Aorta (tissue), 5 donors: ENCODE results near the gene FNTB. TPM values are rescaled to one million over a fixed set of nuclear protein-coding genes. Genes with fewer than 3 reads are reported as not detected.
A peak's percentile ranks its signal among the peaks of the same experiment; 100 is the strongest.

ENCODE experiments used
- ATAC-seq: fragments of 200-7000 bp; cut with Tn5 transposase; one replicate; pipeline ENCODE4 v1.9.1; 2022; ENCODE audit warnings: moderate library complexity; ENCODE audit not compliant: low FRiP score
- DNase-seq, 2 donors: peaks; one replicate each; pipeline ENCODE4 v3.0.0-alpha.2; 2020
- H3K27ac ChIP-seq, 2 donors: one replicate each; pipeline ENCODE4 v1.5.1; 2013; ENCODE audit warnings: low read length in 2 of 2, mild to moderate bottlenecking in 2 of 2, moderate library complexity in 2 of 2, control low read depth in 1 of 2, inconsistent platforms in 1 of 2, low read depth in 1 of 2
- H3K27me3 ChIP-seq, 2 donors: one replicate each; pipeline ENCODE4 v1.6.1; 2013; ENCODE audit warnings: control low read depth in 1 of 2, low read length in 1 of 2, mild to moderate bottlenecking in 1 of 2, moderate library complexity in 1 of 2; ENCODE audit not compliant: insufficient read depth in 2 of 2, control insufficient read depth in 1 of 2
- H3K36me3 ChIP-seq, 2 donors: one replicate each; pipeline ENCODE4 v1.6.1; 2013; ENCODE audit warnings: control low read depth in 1 of 2, low read length in 1 of 2, mild to moderate bottlenecking in 1 of 2; ENCODE audit not compliant: insufficient read depth in 2 of 2, control insufficient read depth in 1 of 2
- H3K4me1 ChIP-seq, 2 donors: one replicate each; pipeline ENCODE4 v1.6.1; 2013; ENCODE audit warnings: low read length in 2 of 2, control low read depth in 1 of 2, mild to moderate bottlenecking in 1 of 2, moderate library complexity in 1 of 2; ENCODE audit not compliant: insufficient read depth in 2 of 2, control insufficient read depth in 1 of 2
- H3K4me3 ChIP-seq, 2 donors: one replicate each; pipeline ENCODE4 v1.5.1; 2013; ENCODE audit warnings: low read length in 2 of 2, control low read depth in 1 of 2, mild to moderate bottlenecking in 1 of 2
- H3K9me3 ChIP-seq: one replicate; pipeline ENCODE4 v1.6.1; 2013; ENCODE audit warnings: mild to moderate bottlenecking, low read length; ENCODE audit not compliant: control insufficient read depth
- WGBS, 2 donors: extraction: QIAGEN DNeasy Blood & Tissue Kit; methylation state at CpG; one replicate each; pipeline ENCODE4 v1.1.7; 2013; 5-methylcytosine and 5-hydroxymethylcytosine counted together
- intact Hi-C, 2 donors: fragments of 100-400 bp; cut with DNase I; formaldehyde crosslinking; loops; one replicate each; pipeline versions ENCODE4 v1.14.2 to v1.15.0; 2022
- polyA plus RNA-seq, 2 donors: library from polyadenylated mRNA; stranded (reverse); fragments of 200-250 nt; gene quantifications; one replicate each; pipeline ENCODE4 v1.2.3, GENCODE V29; 2013
- total RNA-seq, 2 donors: library from RNA; stranded (reverse); fragmentation: NEBNext Ultra II Directional; extraction: Animal tissue kit (Norgen Biotek cat#: 25700); gene quantifications; one replicate each; pipeline ENCODE4 v1.2.1, GENCODE V29; 2021
- donor health status: healthy with polysubstance abuse.
- donor health status: Bipolar disorder and iron deficiency.
- donor health status: DM: no; HTN: no; CAD: no.
- donor health status: DM: no; HTN: no; CAD: no.
- donor health status: DM: yes; HTN: yes; CAD: no.

FNTB gene
- total and polyA plus RNA-seq, 4 donors = 4.4 to 22.5 (median 10.7) TPM

DNA sequence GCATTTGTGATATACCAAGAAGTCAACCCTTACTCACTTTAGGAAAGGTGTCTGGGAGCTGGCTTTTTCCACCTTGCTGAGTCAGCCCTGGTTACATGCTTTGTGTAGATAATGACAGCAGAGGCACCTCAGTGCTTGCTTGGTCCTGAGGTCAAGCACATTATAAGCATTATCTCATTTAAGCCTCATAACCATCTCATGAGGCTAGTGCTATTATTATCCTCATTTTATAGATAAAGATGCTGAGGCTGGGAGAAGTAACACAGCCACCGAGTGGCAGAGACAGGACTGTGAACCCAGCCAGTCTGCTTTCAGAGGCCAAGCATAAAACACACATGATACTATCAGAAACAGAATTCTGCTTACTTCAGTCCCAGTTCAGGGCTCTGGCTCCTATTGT lies 86.2 kb downstream of the FNTB start:
- no peaks in the 10 kb centered on the region for H3K9me3 ChIP-seq
- DNase-seq (no peak), ATAC-seq (no peak)
- no peak overlapping the region for H3K4me3 ChIP-seq
- peaks cover 0 to 2% of the 10 kb centered on the region in 2 donors for H3K4me1 ChIP-seq
- no peak overlapping the region for H3K27ac ChIP-seq
- H3K27me3 ChIP-seq = no peaks in the 10 kb centered on the region
- WGBS, 2 donors = 32 to 60% methylated on average over 1 of the region's 1 CpG
- intact Hi-C loops = no loop called here
- H3K36me3 ChIP-seq = peaks cover 0 to 10% of the 10 kb centered on the region in 2 donors

DNA sequence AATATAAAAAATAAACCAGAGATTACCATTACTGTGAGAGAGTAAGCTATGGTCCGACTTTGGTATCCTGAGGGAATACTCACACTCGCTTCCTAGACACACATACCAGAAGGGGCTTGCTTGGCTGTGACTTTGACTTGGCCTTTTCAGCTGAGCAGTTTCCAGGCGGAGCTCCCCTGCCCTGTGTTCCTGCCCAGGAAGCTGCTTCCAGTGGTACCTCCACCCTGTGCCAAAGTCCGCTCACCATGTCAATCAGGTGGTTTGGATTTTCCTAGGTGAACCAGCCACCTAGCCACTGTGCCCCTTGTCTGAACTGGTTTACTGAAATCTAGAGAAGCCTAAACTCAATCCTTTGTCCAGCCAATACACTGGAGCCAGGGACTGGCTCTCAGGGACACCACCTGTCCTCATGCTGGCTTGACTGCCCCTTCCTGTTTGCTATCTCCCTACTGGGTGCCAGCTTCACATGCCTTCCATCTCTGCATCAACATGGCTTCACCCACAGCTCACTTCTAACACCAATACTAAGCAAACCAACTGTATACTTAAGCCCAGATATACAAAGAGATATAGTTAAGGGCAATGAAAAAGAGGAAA lies 87.0 kb downstream of the FNTB start:
- WGBS, 2 donors = 40 to 52% methylated on average over 4 of the region's 4 CpGs
- Histone ChIP-seq H3K27me3 (no peaks in the 10 kb centered on the region), H3K36me3 (peaks cover 0 to 10% of the 10 kb centered on the region in 2 donors), H3K4me3 (no peak overlapping the region), H3K27ac (no peak overlapping the region), H3K9me3 (no peaks in the 10 kb centered on the region), H3K4me1 (peaks cover 0 to 2% of the 10 kb centered on the region in 2 donors)
- DNase-seq (no peak), ATAC-seq (no peak)
- intact Hi-C loops = no loop called here

DNA sequence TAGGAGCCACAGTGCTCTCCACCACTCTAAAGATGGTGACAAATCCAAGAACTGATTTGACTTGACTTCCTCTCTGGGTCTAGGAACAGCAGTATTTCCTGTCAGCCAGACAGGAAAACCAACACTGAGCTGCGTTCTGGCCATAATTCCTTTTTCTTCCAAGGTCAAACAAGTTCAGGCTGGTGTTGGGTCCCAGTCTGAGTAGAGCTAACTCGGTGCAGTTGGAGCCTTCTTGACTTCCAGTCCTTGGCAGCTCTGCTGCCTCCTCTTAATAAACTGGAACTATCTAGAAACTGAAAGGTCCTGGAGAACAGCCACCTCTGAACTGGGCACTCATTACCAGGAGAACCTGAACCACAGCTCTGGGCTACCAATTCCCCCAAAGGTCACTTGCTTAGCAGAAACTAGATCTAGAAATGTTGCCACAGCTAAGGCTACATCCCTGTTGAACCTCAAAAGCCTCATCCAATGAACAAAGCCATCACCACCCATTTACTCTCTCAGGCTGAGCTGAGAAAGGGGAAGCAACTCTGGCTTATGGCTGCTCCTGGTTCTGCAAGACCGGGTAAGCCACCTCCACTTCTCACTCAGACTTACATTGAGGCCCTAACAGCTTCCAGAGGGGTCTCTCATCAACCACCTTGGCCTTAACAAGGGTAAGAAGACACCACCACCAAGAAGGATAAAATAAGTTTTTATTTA lies 87.9 kb downstream of the FNTB start:
- Histone ChIP-seq H3K27ac (no peak overlapping the region), H3K4me3 (no peak overlapping the region), H3K4me1 (peaks cover 0 to 2% of the 10 kb centered on the region in 2 donors), H3K36me3 (peaks cover 0 to 9% of the 10 kb centered on the region in 2 donors), H3K9me3 (no peaks in the 10 kb centered on the region), H3K27me3 (no peaks in the 10 kb centered on the region)
- intact Hi-C loops = no loop called here
- no peak for DNase-seq
- 27 to 32% methylated on average over 3 of the region's 3 CpGs for WGBS, 2 donors
- no peak for ATAC-seq

DNA sequence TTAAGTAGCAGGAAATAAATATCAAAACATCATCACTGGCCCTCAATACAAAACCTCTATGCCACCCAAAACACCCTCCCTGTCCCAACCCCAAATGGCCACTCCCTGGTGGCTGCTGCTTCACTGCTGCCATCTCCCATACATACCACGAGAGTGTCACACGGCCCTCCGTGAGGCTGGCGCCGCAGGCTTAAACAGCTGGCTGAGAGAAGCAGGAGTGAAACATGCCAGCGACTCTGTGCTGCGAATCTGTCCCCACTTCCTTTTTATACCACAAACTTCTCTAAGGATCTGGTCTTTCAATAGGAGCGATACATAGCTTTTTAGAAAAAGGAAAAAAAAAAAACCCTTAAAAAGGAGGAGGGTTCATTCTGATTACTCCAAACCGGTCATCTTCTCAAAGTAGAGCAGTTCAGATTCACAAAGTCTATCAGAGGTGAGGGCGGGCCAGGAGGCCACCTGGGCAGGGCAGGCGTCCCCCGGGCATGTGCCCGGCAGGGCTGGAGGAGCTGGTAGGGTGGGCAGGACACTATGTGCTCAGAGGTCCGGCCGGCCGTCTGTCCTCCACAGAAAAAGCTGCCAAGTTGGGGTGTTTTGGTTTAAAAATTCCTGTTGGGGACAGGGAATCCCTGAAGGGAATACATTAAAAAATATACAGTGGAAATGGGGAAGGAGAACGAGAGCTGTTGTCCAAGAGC lies 89.1 kb downstream of the FNTB start:
- peaks cover 0 to 9% of the 10 kb centered on the region in 2 donors for H3K36me3 ChIP-seq
- no peak overlapping the region for H3K4me3 ChIP-seq
- WGBS, 2 donors = 90% methylated on average over 17 of the region's 17 CpGs
- H3K27me3 ChIP-seq = no peaks in the 10 kb centered on the region
- intact Hi-C loops = no loop called here
- DNase-seq = peak in 1 of 2 donors; percentile 83
- H3K27ac ChIP-seq = no peak overlapping the region
- H3K9me3 ChIP-seq = no peaks in the 10 kb centered on the region
- peaks cover 0 to 2% of the 10 kb centered on the region in 2 donors for H3K4me1 ChIP-seq
- no peak for ATAC-seq

DNA sequence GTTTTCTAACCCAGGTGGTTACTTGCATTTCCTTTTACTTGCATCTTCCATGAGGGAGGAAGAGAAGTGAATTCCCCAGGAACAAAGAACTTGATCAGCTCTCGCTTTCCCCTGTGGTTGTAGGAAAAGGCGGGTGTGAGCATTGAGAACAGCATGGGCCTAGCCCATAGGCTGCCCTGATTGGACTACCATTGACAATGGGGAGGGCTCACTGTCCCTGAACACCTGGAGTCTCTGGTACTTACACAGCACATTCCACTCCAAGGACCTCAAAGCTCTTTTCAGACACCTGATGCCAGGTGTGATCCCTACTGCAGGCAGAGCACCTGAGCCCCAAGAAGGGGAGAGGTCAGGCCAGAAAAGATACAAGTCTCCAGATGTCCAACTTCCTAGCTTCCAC lies 90.6 kb downstream of the FNTB start:
- peaks cover 0 to 11% of the 10 kb centered on the region in 2 donors for H3K36me3 ChIP-seq
- H3K4me3 ChIP-seq = no peak overlapping the region
- peaks cover 0 to 2% of the 10 kb centered on the region in 2 donors for H3K4me1 ChIP-seq
- intact Hi-C loops = no loop called here
- WGBS, 2 donors = 99 to 100% methylated on average over 2 of the region's 2 CpGs
- H3K27ac ChIP-seq = no peak overlapping the region
- no peaks in the 10 kb centered on the region for H3K9me3 ChIP-seq
- H3K27me3 ChIP-seq = no peaks in the 10 kb centered on the region
- no peak for DNase-seq
- no peak for ATAC-seq

DNA sequence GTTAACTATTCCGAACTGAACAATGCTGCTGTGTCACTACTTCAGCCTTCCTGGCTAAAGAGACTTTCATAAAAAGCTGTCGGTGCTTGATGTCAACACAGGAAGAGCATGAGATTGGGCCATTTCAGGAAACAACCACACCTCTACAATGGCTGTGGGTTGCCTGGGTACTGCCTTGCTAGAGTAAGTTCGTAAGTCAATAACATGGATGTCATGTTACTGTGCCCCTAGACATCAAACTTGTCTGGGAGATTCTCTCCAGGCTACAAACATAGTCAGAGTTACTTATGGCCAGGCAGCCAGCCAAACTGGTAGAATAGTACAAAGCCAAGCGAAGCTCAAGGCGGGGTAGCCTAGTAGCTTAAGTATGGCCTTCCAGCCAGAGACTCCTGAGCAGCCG lies 92.5 kb downstream of the FNTB start:
- H3K36me3 ChIP-seq = peaks cover 0 to 11% of the 10 kb centered on the region in 2 donors
- H3K4me3 ChIP-seq = no peak overlapping the region
- H3K9me3 ChIP-seq = no peaks in the 10 kb centered on the region
- 90% methylated on average over 6 of the region's 6 CpGs for WGBS, 2 donors
- no peaks in the 10 kb centered on the region for H3K27me3 ChIP-seq
- intact Hi-C loops = no loop called here
- H3K4me1 ChIP-seq = peaks cover 0 to 2% of the 10 kb centered on the region in 2 donors
- ATAC-seq (no peak), DNase-seq (no peak)
- no peak overlapping the region for H3K27ac ChIP-seq

DNA sequence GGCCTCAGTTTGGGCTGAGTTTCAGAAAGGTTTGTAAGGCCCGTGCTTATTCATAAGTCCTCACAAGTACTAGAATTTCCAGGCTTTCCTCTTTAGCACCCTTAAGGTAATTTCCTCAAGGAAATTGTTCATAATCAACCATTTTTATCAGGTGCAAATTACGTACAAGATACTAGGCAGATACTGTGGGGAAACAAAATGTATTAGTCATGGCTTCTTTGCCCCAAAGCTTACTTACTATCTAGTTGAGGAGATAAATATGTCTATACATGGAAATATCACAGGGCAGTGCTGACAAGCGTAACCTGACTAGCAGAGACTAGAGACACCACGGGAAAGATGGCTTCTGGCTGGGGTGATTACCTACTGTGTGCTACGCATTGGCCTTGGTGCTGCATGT lies 93.1 kb downstream of the FNTB start:
- WGBS, 2 donors = 89 to 93% methylated on average over 5 of the region's 5 CpGs
- intact Hi-C loops = no loop called here

DNA sequence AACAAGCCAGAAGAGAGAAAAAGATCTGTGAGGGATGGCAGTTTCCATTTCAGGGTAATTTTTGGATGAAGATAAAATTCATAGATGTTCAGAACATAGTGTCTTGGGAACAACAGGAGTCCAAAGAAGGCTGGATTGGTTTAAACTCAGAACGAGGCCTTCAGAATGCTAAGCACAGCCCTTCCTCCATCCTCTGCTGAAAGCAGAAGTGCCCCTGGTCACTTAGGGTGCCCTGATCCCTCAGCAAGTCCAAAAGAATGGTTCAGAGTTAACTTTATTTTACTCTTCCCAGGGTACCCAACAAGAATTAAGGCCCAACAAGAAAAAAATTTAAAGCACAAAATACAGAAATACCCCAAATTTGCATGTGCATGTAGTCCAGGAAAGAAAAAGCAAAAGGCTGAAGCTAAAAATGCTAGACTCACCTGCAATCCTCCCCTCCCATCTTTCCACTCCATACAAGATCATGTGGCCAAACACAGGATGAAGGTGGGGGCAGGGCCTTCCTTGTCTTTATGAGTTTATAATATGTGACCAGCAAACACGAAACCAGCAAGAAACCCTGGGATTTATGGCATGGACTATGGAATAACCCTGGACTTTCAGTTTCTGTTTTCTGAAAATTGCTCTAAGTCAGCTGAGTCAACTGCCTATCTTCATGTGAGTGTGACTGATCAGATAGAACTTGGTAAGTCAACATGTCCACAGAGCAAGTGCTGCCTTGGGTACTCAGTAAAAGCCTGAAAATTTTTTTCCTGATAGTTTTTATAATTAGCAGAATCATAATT lies 94.5 kb downstream of the FNTB start:
- peaks cover 0 to 9% of the 10 kb centered on the region in 2 donors for H3K36me3 ChIP-seq
- no peaks in the 10 kb centered on the region for H3K9me3 ChIP-seq
- no peak for ATAC-seq

More for the DNA sequence above, 93.1 kb downstream of the FNTB start:
- H3K4me1 ChIP-seq = no peaks in the 10 kb centered on the region
- DNase-seq (no peak), ATAC-seq (no peak)
- H3K36me3 ChIP-seq = peaks cover 0 to 11% of the 10 kb centered on the region in 2 donors
- H3K9me3 ChIP-seq = no peaks in the 10 kb centered on the region
- H3K4me3 ChIP-seq = no peak overlapping the region
- no peak overlapping the region for H3K27ac ChIP-seq
- H3K27me3 ChIP-seq = no peaks in the 10 kb centered on the region

More for the DNA sequence above, 94.5 kb downstream of the FNTB start:
- WGBS, 2 donors = 76 to 93% methylated on average over 2 of the region's 2 CpGs
- H3K27ac ChIP-seq = no peak overlapping the region
- intact Hi-C loops = no loop called here
- no peak for DNase-seq
- no peak overlapping the region for H3K4me3 ChIP-seq
- peaks cover 0 to 4% of the 10 kb centered on the region in 2 donors for H3K4me1 ChIP-seq
- H3K27me3 ChIP-seq = no peaks in the 10 kb centered on the region
